Measurements from ENCODE around the gene AGTPBP1.

GRCh38 chr9:85746309-85746708 lies 4.6 kb upstream of the AGTPBP1 start:
- TF ChIP-seq CTCF (IDR thresholded peaks at IDR 0.05) (no peak), EZH2phosphoT487 (IDR thresholded peaks at IDR 0.05) (no peak)

All from neural progenitor cell (in vitro differentiated cells).